Glutamatergic neuron (in vitro differentiated cells): ENCODE data around the gene AP4E1. TPM values are rescaled to one million over a fixed set of nuclear protein-coding genes. Genes with fewer than 3 reads are reported as not detected.
A peak's percentile ranks its signal among the peaks of the same experiment; 100 is the strongest.
"Not testable (repeated sequence)": the region's sequence is repeated elsewhere in the genome, so short reads cannot be mapped to it uniquely, and the experiment has no call there.

ENCODE experiments used
- DNase-seq: peaks from one replicate; pipeline ENCODE4 v3.0.0; 2022
- H3K27ac Mint-ChIP-seq: one replicate; pipeline ENCODE4 v1.8.0; 2020; ENCODE audit warnings: mild to moderate bottlenecking, mixed read lengths, inconsistent platforms; ENCODE audit not compliant: unreplicated experiment
- H3K27me3 Mint-ChIP-seq: one replicate; pipeline ENCODE4 v1.8.0; 2020; ENCODE audit warnings: mild to moderate bottlenecking, moderate library complexity, mixed read lengths, inconsistent platforms; ENCODE audit not compliant: unreplicated experiment
- H3K36me3 Mint-ChIP-seq: one replicate; pipeline ENCODE4 v1.8.0; 2020; ENCODE audit warnings: mild to moderate bottlenecking, mixed read lengths, inconsistent platforms; ENCODE audit not compliant: unreplicated experiment
- H3K4me1 Mint-ChIP-seq: one replicate; pipeline ENCODE4 v1.8.0; 2020; ENCODE audit warnings: mild to moderate bottlenecking, low read depth, mixed read lengths, inconsistent platforms; ENCODE audit not compliant: unreplicated experiment
- H3K4me3 Mint-ChIP-seq: one replicate; pipeline ENCODE4 v1.8.0; 2020; ENCODE audit warnings: mild to moderate bottlenecking, mixed read lengths, inconsistent platforms; ENCODE audit not compliant: unreplicated experiment
- H3K9me3 Mint-ChIP-seq: one replicate; pipeline ENCODE4 v1.8.0; 2020; ENCODE audit warnings: mild to moderate bottlenecking, moderate library complexity, mixed read lengths, inconsistent platforms; ENCODE audit not compliant: unreplicated experiment
- total RNA-seq: library from RNA; stranded (reverse); fragmentation: NEBNext Ultra II Directional; extraction: Animal tissue kit (Norgen Biotek cat#: 25700); gene quantifications from one replicate; pipeline ENCODE4 v1.2.1, GENCODE V29; 2021; ENCODE audit not compliant: unreplicated experiment
- TF ChIP-seq, protein P1 (sequence below): fragments of 200-600 bp; sonication (generic); IDR thresholded peaks from one replicate; pipeline ENCODE4 v1.5.0; 2021; ENCODE audit not compliant: partially characterized antibody, unreplicated experiment

AP4E1 gene
- total RNA-seq, 1 donor from 2014 or later: 15.9 TPM

DNA sequence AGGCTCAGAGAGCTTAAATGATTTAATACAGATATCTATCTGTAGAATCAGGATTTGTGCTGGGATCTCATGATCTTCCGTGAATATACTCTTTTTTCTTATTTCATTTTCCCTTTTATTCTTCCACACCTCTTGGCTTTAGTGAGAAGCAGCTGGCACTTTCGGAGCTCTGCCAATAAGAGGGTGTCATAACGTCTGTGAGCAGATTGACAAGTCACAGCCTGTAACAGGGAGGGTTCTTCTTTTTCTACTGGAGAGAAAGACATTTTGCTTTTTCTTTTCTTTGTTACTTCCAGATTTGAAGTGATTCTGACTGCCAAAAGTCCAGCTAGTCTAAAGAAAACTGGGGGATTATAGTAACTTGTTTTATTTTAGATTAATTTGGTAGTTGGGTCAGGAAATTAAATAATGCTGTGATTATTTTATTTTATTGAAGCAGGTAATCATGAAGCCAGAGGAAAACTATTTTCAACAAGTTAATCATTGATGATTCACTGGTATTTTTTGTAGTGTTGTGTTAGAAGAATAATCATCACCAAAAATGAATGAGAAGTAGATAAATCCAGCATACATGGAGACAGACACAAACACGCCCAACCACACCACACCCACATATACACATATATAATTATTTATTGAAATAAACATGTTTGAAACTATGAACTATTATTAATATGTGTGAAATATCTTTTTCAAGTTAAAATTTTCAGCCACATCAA lies 116.4 kb downstream of the AP4E1 start:
- Mint-ChIP-seq H3K4me1 (peaks cover 1% of the 10 kb centered on the region), H3K27me3 (no peaks in the 10 kb centered on the region), H3K4me3 (no peak overlapping the region), H3K9me3 (peaks cover 2% of the 10 kb centered on the region), H3K36me3 (peaks cover 2% of the 10 kb centered on the region), H3K27ac (peak overlapping the region; percentile 36)
- no peak for DNase-seq
- TF ChIP-seq, protein P1, sequence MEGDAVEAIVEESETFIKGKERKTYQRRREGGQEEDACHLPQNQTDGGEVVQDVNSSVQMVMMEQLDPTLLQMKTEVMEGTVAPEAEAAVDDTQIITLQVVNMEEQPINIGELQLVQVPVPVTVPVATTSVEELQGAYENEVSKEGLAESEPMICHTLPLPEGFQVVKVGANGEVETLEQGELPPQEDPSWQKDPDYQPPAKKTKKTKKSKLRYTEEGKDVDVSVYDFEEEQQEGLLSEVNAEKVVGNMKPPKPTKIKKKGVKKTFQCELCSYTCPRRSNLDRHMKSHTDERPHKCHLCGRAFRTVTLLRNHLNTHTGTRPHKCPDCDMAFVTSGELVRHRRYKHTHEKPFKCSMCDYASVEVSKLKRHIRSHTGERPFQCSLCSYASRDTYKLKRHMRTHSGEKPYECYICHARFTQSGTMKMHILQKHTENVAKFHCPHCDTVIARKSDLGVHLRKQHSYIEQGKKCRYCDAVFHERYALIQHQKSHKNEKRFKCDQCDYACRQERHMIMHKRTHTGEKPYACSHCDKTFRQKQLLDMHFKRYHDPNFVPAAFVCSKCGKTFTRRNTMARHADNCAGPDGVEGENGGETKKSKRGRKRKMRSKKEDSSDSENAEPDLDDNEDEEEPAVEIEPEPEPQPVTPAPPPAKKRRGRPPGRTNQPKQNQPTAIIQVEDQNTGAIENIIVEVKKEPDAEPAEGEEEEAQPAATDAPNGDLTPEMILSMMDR: no peak

DNA sequence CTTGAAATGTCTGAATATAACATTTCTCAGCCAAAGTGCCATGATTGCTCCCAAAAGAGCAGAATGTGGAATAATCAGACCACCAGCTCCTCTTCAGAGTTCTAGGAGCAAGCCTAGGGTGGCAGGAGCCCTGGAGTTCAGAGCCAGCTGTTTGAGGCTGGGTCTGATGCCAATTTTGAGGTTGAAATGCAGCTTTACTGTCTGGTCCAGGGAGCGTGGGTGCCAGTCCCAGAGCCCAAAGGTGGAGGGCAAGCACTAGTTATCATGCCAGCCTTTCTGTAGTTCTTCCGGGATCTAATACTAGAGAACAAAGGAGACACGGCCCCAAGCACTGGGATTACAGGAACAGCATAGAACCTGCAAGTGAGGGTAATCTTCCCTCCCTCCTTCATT lies 117.0 kb downstream of the AP4E1 start:
- no peak for DNase-seq
- Mint-ChIP-seq H3K4me1 (peaks cover 1% of the 10 kb centered on the region), H3K4me3 (no peak overlapping the region)

DNA sequence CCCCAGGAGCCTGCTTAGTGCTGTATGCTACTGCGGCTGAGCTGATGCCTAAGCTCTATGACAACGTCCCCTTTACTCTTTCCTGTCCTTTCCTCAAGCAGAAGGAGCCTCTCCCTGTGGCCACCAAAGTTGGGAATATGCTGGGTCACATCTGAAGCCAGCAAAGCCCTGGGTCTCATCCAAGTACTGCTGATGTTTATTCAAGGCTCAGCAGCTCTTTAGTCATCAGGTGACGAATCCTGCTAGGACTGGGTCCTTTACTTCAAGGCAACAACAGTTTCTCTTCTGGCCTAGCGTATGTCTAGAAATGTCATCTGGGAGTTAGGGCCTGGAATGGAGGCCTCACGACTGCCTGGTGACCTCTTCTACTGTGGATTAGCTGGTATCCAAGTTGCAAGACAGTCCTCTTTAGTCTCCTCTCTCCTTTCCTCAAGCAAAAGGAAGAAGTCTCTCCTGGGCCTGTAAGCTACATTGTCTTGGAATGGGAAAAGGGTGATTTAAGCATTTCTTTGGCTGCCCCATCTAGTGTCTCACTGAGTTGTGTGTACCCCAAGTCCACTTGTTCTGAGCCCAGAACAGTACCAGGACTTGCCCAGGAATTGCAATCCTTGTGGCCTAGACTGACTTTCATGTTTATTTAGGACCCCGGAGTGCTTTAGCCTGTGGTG lies 122.3 kb downstream of the AP4E1 start:
- Mint-ChIP-seq H3K4me1 (no peaks in the 10 kb centered on the region), H3K4me3 (no peak overlapping the region), H3K9me3 (no peaks in the 10 kb centered on the region), H3K27me3 (no peaks in the 10 kb centered on the region), H3K27ac (no peak overlapping the region), H3K36me3 (no peaks in the 10 kb centered on the region)
- TF ChIP-seq, protein P1: no peak
- DNase-seq: no peak

More for the DNA sequence above, 117.0 kb downstream of the AP4E1 start:
- Mint-ChIP-seq H3K27ac (no peak overlapping the region), H3K27me3 (no peaks in the 10 kb centered on the region), H3K36me3 (no peaks in the 10 kb centered on the region), H3K9me3 (peaks cover under 1% of the 10 kb centered on the region)
- TF ChIP-seq, protein P1: no peak

DNA sequence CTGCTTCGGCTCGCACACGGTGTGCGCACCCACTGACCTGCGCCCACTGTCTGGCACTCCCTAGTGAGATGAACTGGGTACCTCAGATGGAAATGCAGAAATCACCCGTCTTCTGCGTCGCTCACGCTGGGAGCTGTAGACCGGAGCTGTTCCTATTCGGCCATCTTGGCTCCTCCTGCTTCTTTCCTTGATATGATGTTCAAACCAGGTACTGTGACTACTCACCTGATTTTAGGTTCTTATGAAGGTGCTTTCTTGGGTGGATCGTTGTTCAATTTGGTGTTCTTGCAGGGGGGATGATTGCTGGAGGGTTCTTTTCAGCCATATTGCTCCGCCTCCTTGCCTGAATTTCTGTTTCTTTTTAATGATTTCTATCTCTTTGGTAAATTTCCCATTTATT lies 129.0 kb downstream of the AP4E1 start:
- not testable (repeated sequence) for H3K9me3 Mint-ChIP-seq, DNase-seq, H3K27me3 Mint-ChIP-seq, H3K4me1 Mint-ChIP-seq
- Mint-ChIP-seq H3K36me3 (peaks cover 10% of the 10 kb centered on the region), H3K4me3 (peak overlapping the region; percentile 40), H3K27ac (peak overlapping the region; percentile 40)

DNA sequence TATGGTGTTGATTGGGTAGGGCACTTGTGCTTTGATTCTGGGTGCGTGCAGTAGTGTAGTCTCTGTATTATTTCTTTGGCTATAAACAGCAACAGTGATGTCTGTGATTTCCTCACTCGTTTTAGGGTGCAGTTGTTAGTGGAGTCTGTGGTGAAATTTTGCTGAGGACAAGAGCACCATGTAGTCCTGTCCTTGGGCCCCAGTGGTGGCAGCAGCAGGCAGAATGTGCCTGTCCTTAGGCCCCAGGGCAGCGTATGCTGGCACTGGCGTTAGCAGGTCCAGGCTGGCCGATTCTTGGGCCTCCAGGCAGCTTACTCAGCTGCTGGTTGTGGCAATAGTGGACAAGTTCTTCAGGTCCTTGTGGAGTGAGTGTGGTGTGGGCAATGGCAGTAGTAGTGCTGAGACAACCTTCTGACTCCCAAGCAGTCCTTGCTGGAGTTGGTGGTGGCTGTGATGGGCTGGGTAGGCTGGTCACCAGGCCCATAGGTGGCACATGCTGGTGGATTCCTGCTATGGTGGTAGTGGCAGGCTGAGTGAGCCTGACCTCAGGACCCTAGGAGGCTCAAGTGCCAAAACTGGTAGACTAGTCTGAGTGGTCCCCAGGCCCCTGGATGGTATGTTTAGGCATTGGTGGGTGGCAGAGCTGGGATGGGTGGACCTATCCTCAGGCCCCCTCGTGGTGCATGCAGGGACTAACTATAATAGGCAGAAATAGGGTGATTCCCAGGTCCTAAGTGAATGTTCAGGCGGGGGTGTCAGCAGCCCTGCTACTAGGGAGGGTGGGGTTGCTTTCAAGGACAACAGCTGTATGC lies 129.9 kb downstream of the AP4E1 start:
- peaks cover 10% of the 10 kb centered on the region for H3K36me3 Mint-ChIP-seq
- TF ChIP-seq, protein P1: no peak
- no peaks in the 10 kb centered on the region for H3K27me3 Mint-ChIP-seq
- DNase-seq: no peak
- H3K4me3 Mint-ChIP-seq: peak overlapping the region; percentile 4
- H3K4me1 Mint-ChIP-seq: peaks cover 2% of the 10 kb centered on the region
- no peak overlapping the region for H3K27ac Mint-ChIP-seq
- no peaks in the 10 kb centered on the region for H3K9me3 Mint-ChIP-seq
